ENCODE results near the gene COL6A3. TPM values are rescaled to one million over a fixed set of nuclear protein-coding genes. Genes with fewer than 3 reads are reported as not detected.

Gene COL6A3
- total and polyA plus RNA-seq, 7 donors: 15.5 to 75.2 (median 59.1) TPM

DNA sequence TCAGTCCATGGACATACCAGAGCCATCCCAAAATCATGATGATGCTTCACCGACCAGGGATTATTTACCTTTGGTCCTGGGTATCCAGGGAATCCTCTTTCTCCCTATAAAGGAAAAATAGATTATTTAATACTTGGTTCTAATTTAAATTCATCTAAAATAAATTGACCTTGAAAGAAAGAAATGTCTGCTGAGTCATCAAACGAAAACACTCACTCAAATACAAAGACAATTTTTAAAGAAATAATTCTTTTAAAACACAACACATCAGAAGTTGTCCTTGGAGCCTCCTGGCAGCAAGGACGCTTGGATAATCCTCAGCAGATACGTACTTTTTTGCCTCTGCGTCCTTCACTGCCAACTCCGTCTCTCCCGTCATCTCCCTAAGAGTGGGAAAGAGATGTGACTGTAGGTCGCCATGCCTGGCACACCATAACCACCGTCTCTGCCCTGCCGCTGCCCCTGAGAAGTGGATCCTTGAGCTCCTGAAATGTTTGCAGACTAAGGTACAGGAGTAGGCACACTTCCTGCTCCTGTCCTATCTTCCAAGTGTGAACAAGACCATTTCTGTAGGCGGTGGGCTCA lies 65.6 kb downstream of the COL6A3 start:
- H3K36me3 ChIP-seq (ENCODE audit: insufficient read depth in 1 of 2, low read depth in 1 of 2): peaks cover 0 to 7% of the 10 kb centered on the region in 2 donors
- TF ChIP-seq CTCF (IDR thresholded peaks at IDR 0.05): no peak
- intact Hi-C loops (cut with DNase I): no loop called here
- ATAC-seq: no peak
- DNase-seq: no peak
- no peak overlapping the region for H3K4me3 ChIP-seq
- no peak overlapping the region for H3K27ac ChIP-seq
- H3K27me3 ChIP-seq (ENCODE audit: insufficient read depth in 3 of 3, low read length in 2 of 3): no peaks in the 10 kb centered on the region
- 88 to 93% (median 92%) methylated on average over 11 of the region's 11 CpGs for WGBS, 3 donors
- no peaks in the 10 kb centered on the region for H3K9me3 ChIP-seq
- peaks cover 26% of the 10 kb centered on the region for H3K4me1 ChIP-seq

DNA sequence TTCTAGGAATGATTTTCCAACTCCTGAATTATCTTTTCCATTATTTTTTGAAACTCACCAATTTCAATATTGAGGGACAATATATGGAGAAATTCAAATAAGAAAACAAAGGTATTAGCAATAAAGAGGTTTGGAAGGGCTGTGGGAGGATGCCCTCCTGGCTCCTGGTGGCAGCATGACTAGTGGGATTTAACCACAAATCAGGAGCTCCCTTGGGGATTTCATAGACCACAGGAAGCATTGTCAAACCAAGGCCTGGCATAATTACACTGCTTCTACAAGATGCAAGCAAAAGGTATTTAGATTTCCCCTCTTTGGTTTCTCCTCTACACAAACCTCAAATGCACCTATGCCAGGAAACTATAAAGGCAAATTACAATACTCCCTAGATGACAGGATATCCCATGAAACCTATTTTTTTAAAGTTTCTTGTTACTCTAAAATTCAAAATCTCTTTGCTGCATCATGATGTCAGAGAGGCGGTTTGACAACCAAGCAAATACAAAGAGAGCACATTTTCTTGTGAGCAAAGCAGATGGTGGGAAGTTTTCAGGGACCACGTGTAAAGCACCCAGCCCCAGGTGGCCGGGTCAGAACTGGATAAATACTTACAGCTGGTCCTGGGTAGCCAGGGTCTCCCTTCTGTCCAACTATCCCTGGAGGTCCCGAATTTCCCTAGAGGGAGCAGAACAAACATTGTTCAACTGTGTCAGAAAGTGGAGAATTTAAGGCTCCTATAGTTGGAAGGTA lies 67.9 kb downstream of the COL6A3 start:
- Histone ChIP-seq H3K4me3 (no peak overlapping the region), H3K4me1 (peaks cover 9% of the 10 kb centered on the region), H3K27me3 (ENCODE audit: insufficient read depth in 3 of 3, low read length in 2 of 3) (no peaks in the 10 kb centered on the region), H3K27ac (no peak overlapping the region), H3K9me3 (no peaks in the 10 kb centered on the region), H3K36me3 (ENCODE audit: insufficient read depth in 1 of 2, low read depth in 1 of 2) (peaks cover 0 to 7% of the 10 kb centered on the region in 2 donors)
- no peak for TF ChIP-seq CTCF (IDR thresholded peaks at IDR 0.05)
- intact Hi-C loops (cut with DNase I): no loop called here
- no peak for ATAC-seq
- DNase-seq: no peak
- 71 to 87% (median 83%) methylated on average over 4 of the region's 4 CpGs for WGBS, 3 donors

DNA sequence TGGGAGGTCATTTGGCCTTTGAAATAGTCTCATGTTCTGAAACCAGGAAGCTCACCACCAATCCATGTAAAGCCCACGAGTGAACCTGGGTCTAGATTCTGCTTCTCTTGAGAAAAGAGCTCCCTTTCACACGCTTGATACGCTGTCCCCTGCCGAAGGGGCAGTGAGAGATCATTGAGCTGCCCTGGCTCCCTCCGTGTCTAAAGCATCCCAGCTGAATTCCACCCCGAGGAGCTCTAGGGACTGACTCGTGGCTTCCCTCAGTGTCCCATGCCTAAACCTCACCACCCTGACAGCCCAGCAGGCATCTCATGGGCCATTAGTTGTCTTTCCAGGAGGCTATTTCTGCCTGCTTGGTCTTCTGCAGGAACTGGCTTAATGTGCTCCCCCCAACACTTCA lies 68.6 kb downstream of the COL6A3 start:
- Histone ChIP-seq H3K36me3 (ENCODE audit: insufficient read depth in 1 of 2, low read depth in 1 of 2) (peaks cover 0 to 7% of the 10 kb centered on the region in 2 donors), H3K27ac (no peak overlapping the region), H3K27me3 (ENCODE audit: insufficient read depth in 3 of 3, low read length in 2 of 3) (no peaks in the 10 kb centered on the region), H3K9me3 (no peaks in the 10 kb centered on the region), H3K4me3 (no peak overlapping the region), H3K4me1 (peaks cover 3% of the 10 kb centered on the region)
- intact Hi-C loops (cut with DNase I): no loop called here
- no peak for TF ChIP-seq CTCF (IDR thresholded peaks at IDR 0.05)
- WGBS, 3 donors: 70 to 73% (median 70%) methylated on average over 7 of the region's 7 CpGs
- DNase-seq (no peak), ATAC-seq (no peak)

- Histone ChIP-seq H3K27me3 (ENCODE audit: insufficient read depth in 3 of 3, low read length in 2 of 3) (no peaks in the 10 kb centered on the region), H3K36me3 (ENCODE audit: insufficient read depth in 1 of 2, low read depth in 1 of 2) (peaks cover 0 to 7% of the 10 kb centered on the region in 2 donors), H3K27ac (no peak overlapping the region), H3K9me3 (no peaks in the 10 kb centered on the region), H3K4me3 (no peak overlapping the region), H3K4me1 (no peaks in the 10 kb centered on the region)
- DNase-seq (no peak), ATAC-seq (no peak)
- TF ChIP-seq CTCF (IDR thresholded peaks at IDR 0.05): no peak
- intact Hi-C loops (cut with DNase I): no loop called here
- WGBS, 3 donors: 78 to 83% (median 79%) methylated on average over 6 of the region's 6 CpGs
These were observed 69.0 kb downstream of the COL6A3 start for GRCh38 chr2:237344942-237345341.
